ENCODE results near the gene PDE10A. TPM values are rescaled to one million over a fixed set of nuclear protein-coding genes. Genes with fewer than 3 reads are reported as not detected.

PDE10A gene
- total RNA-seq, 1 donor from 2014 or later = 14.4 TPM

DNA sequence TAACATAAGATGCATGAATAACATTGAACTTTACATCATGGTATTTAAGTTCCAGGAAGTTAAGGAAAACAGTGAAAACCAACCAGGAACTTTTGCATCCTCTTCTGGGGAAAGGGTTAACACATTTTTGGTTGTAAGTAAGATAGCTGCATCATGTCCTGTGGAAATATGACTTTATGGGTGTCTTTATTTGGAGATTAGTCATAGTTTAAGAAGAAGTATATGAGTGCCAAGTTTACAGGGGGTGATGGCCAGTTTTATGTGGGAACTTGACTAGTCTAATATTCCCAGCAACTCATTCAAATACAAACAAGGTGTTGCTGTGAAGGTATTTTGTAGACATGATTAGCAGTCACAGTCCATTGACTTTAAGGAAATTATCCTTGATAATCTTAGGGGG, 78.0 kb downstream of the PDE10A start:
- peaks cover 9% of the 10 kb centered on the region for H3K4me1 Mint-ChIP-seq (ENCODE audit: low read depth)
- DNase-seq (ENCODE audit: low spot score, unreplicated experiment) = no peak
- no peak overlapping the region for H3K27ac Mint-ChIP-seq
- peaks cover 8% of the 10 kb centered on the region for H3K9me3 Mint-ChIP-seq (ENCODE audit: low read depth)
- no peak overlapping the region for H3K4me3 Mint-ChIP-seq (ENCODE audit: low read depth)
- peaks cover 1% of the 10 kb centered on the region for H3K36me3 Mint-ChIP-seq (ENCODE audit: insufficient read depth)
- H3K27me3 Mint-ChIP-seq = no peaks in the 10 kb centered on the region
- TF ChIP-seq, protein P1, sequence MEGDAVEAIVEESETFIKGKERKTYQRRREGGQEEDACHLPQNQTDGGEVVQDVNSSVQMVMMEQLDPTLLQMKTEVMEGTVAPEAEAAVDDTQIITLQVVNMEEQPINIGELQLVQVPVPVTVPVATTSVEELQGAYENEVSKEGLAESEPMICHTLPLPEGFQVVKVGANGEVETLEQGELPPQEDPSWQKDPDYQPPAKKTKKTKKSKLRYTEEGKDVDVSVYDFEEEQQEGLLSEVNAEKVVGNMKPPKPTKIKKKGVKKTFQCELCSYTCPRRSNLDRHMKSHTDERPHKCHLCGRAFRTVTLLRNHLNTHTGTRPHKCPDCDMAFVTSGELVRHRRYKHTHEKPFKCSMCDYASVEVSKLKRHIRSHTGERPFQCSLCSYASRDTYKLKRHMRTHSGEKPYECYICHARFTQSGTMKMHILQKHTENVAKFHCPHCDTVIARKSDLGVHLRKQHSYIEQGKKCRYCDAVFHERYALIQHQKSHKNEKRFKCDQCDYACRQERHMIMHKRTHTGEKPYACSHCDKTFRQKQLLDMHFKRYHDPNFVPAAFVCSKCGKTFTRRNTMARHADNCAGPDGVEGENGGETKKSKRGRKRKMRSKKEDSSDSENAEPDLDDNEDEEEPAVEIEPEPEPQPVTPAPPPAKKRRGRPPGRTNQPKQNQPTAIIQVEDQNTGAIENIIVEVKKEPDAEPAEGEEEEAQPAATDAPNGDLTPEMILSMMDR (IDR thresholded peaks at IDR 0.05; ENCODE audit: unreplicated experiment) = no peak

DNA sequence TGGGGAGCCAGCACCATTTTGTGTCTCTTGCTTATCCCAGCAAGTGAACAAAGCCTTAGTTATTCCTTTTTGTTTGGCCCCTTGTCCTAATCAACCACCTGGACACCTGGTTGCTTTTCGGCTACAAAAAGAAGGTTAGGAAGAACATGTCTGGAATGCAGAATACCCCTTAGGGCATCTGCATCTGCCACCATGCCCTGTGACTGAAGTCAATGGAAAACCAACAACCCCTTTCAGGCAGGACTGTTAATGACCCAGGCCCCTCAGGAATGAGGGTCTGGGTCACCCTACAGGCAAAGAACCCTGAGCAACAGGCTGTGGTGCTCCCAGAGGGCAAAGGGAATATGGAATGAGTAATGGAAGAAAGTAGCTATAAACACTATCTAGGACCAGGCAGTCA, 78.5 kb downstream of the PDE10A start:
- H3K36me3 Mint-ChIP-seq (ENCODE audit: insufficient read depth) = peaks cover 1% of the 10 kb centered on the region
- H3K27me3 Mint-ChIP-seq = no peaks in the 10 kb centered on the region
- no peak for DNase-seq (ENCODE audit: low spot score, unreplicated experiment)
- peaks cover 9% of the 10 kb centered on the region for H3K4me1 Mint-ChIP-seq (ENCODE audit: low read depth)
- no peak overlapping the region for H3K4me3 Mint-ChIP-seq (ENCODE audit: low read depth)
- no peak overlapping the region for H3K27ac Mint-ChIP-seq
- peaks cover 8% of the 10 kb centered on the region for H3K9me3 Mint-ChIP-seq (ENCODE audit: low read depth)
- TF ChIP-seq, protein P1 (IDR thresholded peaks at IDR 0.05; ENCODE audit: unreplicated experiment) = no peak

DNA sequence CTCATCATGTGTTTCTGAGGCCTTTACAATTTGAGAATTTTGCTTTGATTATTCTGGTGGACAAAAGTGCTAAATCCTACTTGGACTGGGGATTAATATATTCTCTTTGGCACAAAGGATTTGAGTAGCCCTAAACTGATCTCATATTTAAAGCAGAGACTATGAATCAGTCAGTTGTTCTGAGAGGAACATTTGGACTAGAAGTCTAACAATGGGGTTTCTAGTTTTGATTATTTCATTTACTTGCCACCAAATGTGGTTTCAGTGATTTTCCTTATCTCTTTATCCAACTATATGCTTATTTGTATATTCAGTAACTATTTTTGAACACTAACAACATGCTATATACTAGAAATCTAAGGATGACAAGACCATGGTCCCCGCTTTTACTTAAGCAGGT, 81.4 kb downstream of the PDE10A start:
- TF ChIP-seq, protein P1 (IDR thresholded peaks at IDR 0.05; ENCODE audit: unreplicated experiment) = no peak
- DNase-seq (ENCODE audit: low spot score, unreplicated experiment) = no peak
- Mint-ChIP-seq H3K27ac (no peak overlapping the region), H3K27me3 (no peaks in the 10 kb centered on the region), H3K36me3 (ENCODE audit: insufficient read depth) (peaks cover 1% of the 10 kb centered on the region), H3K9me3 (ENCODE audit: low read depth) (peaks cover 8% of the 10 kb centered on the region), H3K4me1 (ENCODE audit: low read depth) (peaks cover 8% of the 10 kb centered on the region), H3K4me3 (ENCODE audit: low read depth) (no peak overlapping the region)

DNA sequence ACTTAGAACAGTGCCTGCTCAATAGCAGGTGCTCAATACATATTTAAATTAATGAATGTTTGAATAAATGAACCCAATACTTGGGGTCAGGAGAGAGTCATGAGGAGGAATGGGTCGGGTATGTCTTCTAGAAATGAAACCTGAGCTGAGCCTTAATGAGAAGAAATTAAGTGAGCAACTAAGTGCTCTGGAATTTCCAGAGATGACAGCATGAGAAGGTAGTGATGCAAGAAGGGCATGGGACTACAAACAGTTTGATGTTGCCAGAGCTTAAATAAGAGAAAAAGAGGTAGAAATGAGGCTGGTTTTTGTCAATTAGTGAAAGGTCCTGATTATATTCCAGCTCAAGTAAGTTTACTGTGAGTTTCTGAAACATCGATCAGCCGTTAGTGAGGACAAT, 82.9 kb downstream of the PDE10A start:
- TF ChIP-seq, protein P1 (IDR thresholded peaks at IDR 0.05; ENCODE audit: unreplicated experiment) = no peak
- H3K36me3 Mint-ChIP-seq (ENCODE audit: insufficient read depth) = no peaks in the 10 kb centered on the region
- no peak overlapping the region for H3K4me3 Mint-ChIP-seq (ENCODE audit: low read depth)
- peaks cover 6% of the 10 kb centered on the region for H3K4me1 Mint-ChIP-seq (ENCODE audit: low read depth)
- H3K9me3 Mint-ChIP-seq (ENCODE audit: low read depth) = peaks cover 3% of the 10 kb centered on the region
- no peak overlapping the region for H3K27ac Mint-ChIP-seq
- H3K27me3 Mint-ChIP-seq = no peaks in the 10 kb centered on the region
- no peak for DNase-seq (ENCODE audit: low spot score, unreplicated experiment)

DNA sequence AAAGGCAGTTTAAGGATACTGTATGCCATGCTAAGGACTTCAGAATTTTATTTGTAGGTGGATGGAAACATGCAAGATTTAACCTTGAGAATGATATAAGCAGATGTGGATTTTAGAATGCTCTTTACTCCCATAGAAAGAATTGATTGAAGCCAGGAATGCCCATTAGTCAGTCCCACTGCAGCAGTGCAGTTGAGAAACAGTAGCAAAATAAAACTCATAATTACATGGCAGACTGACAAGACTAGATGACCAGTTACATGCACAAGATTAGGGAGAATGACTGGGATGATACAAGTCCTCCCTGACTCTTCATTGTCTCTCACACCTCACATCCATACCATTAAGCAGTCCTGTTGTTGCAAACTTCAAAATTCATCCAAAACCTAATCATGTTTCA, 83.9 kb downstream of the PDE10A start:
- no peaks in the 10 kb centered on the region for H3K27me3 Mint-ChIP-seq
- H3K4me1 Mint-ChIP-seq (ENCODE audit: low read depth) = peaks cover 3% of the 10 kb centered on the region
- no peak for DNase-seq (ENCODE audit: low spot score, unreplicated experiment)
- no peak overlapping the region for H3K27ac Mint-ChIP-seq
- H3K9me3 Mint-ChIP-seq (ENCODE audit: low read depth) = no peaks in the 10 kb centered on the region
- no peak overlapping the region for H3K4me3 Mint-ChIP-seq (ENCODE audit: low read depth)
- H3K36me3 Mint-ChIP-seq (ENCODE audit: insufficient read depth) = no peaks in the 10 kb centered on the region
- TF ChIP-seq, protein P1 (IDR thresholded peaks at IDR 0.05; ENCODE audit: unreplicated experiment) = no peak
